ENCODE results near the gene ALDH1A2.

ALDH1A2 gene

DNA sequence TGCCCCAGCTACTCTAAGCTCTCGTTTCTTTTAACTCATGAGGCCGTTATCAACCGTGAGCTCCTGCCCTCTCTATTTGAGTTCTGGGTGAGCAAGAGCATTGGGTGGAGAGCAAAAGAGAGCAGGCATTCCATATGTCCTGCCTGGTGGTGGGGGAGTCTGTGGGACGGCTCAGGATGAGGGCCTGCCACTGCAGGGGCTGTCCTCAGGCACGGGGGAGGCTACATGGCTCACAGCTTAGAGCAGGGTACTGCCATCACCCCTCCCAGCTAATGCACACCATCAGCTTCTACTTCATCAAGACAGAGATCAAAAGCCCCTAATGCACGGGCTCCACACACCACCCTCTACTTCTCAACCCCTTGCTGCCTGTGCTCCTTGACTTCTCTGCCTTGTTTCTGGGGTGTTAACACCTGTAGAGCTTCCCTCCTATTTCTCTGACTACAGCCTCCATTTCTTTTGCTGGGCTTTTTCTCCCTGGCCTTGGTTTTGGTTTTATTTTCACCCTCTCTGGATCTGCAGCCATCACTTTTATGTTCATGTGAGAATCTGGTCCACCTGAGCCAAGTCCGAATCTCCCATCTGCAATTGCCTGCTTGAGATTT, 114.1 kb downstream of the ALDH1A2 start:
- no peak for DNase-seq (ENCODE audit: low read depth)
- TF ChIP-seq, protein P1, sequence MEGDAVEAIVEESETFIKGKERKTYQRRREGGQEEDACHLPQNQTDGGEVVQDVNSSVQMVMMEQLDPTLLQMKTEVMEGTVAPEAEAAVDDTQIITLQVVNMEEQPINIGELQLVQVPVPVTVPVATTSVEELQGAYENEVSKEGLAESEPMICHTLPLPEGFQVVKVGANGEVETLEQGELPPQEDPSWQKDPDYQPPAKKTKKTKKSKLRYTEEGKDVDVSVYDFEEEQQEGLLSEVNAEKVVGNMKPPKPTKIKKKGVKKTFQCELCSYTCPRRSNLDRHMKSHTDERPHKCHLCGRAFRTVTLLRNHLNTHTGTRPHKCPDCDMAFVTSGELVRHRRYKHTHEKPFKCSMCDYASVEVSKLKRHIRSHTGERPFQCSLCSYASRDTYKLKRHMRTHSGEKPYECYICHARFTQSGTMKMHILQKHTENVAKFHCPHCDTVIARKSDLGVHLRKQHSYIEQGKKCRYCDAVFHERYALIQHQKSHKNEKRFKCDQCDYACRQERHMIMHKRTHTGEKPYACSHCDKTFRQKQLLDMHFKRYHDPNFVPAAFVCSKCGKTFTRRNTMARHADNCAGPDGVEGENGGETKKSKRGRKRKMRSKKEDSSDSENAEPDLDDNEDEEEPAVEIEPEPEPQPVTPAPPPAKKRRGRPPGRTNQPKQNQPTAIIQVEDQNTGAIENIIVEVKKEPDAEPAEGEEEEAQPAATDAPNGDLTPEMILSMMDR (IDR thresholded peaks at IDR 0.05; ENCODE audit: low read length, missing control alignments) = no peak
- H3K4me3 ChIP-seq (replicated peaks; ENCODE audit: low read depth, low read length) = no peak overlapping the region

DNA sequence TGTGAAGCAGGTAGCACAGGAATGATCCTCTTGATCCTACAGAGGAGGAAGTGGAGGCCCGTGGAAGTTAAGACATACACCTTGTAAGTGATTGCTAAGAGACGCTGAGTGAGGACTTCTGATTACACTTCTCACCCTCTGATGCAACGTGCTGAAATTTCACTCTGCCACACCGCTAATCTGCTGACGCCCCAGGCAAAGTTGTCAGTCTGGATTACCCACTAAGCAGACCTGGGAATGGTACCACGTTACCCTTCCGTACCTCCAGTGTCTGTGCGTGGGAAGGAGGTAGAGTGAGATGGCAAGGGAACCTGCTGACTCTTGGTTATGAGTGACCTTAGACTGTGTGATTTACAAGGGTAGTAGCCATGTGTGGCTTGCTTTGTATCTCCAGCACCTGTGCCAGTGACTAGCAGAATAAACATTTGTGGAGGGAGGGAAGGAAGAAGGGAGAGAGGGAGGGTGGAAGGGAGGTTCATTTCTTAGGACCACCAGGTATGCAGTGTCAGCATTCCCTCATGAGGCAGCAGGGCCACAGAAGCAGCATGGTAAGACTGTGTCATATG, 115.0 kb downstream of the ALDH1A2 start:
- TF ChIP-seq, protein P1 (IDR thresholded peaks at IDR 0.05; ENCODE audit: low read length, missing control alignments) = no peak
- no peak for DNase-seq (ENCODE audit: low read depth)
- no peak overlapping the region for H3K4me3 ChIP-seq (replicated peaks; ENCODE audit: low read depth, low read length)

DNA sequence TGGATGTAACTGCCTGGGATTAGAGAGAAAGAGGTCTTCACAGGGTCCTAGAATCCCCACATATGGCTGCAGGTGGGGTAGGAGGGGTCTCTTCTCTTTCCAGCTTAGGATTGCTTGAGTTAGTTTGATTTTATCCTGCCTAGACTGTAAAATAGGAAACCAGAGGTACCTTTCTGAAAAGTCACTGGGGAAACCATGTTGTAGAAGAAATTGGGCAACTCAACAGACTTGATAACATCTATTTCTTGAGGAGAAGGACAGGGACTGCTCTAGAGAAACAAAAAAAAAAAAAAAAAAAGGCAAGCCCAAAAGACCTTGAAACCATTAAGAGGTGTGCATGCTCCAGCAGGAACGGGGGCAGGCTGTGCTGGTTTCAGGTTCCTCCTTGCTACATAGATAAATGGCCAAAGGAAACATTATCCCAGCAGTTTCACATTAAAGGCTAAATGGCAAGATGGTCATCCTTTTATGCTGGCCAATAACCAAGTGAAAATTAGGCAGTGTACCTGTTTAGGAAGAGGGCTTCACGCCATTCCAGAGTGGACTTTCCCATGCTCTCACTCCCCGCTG, 116.1 kb downstream of the ALDH1A2 start:
- H3K4me3 ChIP-seq (replicated peaks; ENCODE audit: low read depth, low read length) = no peak overlapping the region
- DNase-seq (ENCODE audit: low read depth) = no peak
- TF ChIP-seq, protein P1 (IDR thresholded peaks at IDR 0.05; ENCODE audit: low read length, missing control alignments) = no peak

DNA sequence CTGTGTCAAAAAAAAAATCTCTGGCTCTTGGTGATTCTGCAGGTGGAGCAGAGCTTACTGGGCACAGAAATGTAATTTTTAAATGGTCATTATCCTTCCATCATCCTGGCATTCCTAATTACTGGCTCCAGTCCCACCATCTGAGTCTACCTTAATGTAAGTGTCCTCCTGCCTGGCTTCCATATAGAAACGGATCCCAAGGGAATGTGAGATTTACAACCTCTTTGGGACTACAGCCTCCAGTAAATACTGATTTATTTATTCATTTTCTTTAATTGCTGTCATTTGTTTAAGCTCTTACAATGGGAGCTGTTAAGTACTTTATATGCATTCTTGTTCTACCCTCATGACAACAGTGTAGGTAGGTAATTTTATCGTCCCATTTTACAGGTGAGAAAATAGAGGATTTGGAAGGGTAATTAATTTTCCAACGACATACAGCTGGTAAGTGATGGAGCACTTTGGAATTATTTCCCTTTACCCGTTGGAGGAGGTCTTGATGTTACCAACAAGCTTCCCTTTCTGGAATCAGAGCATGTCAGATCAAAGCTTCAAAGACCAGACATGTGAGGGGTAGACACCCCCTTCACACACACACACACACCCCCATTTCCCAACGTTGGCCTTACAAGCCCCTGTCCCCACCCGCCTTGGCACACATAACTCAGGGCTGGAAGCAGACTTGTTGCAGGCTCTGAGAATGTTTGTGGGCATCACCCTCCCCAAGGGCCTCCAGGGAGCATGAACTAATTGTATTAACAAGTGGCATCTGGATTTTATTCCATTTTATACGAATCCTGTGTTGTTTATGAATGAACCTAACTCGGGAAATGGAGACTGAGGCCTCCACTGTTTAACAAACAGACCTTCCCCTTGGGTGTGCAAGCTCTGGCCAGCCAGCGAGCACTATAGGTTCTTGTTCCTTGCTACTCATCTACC, 116.9 kb downstream of the ALDH1A2 start:
- DNase-seq (ENCODE audit: low read depth) = no peak
- no peak overlapping the region for H3K4me3 ChIP-seq (replicated peaks; ENCODE audit: low read depth, low read length)
- TF ChIP-seq, protein P1 (IDR thresholded peaks at IDR 0.05; ENCODE audit: low read length, missing control alignments) = no peak

DNA sequence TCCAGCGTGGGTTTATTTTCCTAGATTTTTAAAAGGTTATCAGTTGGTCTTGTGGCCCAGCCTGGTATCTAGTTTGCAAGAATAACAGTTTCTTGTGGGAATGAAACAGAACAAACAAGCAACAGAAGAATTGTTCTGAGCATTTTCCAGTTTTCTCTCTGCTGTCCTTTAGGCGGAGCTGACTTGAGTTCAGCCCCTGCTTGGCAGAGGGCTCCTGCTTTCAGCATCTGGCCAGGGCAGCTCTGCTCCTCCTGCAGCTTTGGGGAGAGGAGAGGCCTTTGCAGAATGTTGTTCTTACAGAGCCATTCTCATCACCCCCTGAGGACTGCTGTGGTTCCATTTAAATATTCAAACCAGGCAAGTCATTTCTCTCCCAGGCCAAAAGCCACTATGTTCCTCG, 117.7 kb downstream of the ALDH1A2 start:
- DNase-seq (ENCODE audit: low read depth) = peak; percentile 20
- TF ChIP-seq, protein P1 (IDR thresholded peaks at IDR 0.05; ENCODE audit: low read length, missing control alignments) = no peak
- no peak overlapping the region for H3K4me3 ChIP-seq (replicated peaks; ENCODE audit: low read depth, low read length)

DNA sequence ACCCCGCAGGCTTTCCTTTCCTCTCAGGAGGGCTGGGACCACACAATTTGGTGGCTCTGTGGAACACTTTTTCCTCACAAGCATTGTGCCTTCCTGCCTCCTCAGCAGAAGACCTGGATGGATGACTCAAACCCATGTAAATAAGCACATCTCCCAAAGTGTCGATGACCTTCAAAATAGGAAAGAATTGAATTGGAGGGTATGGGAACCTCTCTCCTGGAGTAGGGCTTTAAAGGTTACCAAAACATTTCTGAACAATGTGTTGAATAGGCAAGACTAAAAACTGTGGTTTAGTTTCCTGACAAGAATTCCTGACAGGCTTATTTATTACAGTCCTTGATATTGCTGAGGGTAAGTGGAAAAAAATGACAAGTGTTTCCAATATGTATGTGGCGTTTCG, 118.2 kb downstream of the ALDH1A2 start:
- H3K4me3 ChIP-seq (replicated peaks; ENCODE audit: low read depth, low read length) = no peak overlapping the region
- DNase-seq (ENCODE audit: low read depth) = no peak
- TF ChIP-seq, protein P1 (IDR thresholded peaks at IDR 0.05; ENCODE audit: low read length, missing control alignments) = no peak
